ENCODE data around the gene ECT2L.

DNA sequence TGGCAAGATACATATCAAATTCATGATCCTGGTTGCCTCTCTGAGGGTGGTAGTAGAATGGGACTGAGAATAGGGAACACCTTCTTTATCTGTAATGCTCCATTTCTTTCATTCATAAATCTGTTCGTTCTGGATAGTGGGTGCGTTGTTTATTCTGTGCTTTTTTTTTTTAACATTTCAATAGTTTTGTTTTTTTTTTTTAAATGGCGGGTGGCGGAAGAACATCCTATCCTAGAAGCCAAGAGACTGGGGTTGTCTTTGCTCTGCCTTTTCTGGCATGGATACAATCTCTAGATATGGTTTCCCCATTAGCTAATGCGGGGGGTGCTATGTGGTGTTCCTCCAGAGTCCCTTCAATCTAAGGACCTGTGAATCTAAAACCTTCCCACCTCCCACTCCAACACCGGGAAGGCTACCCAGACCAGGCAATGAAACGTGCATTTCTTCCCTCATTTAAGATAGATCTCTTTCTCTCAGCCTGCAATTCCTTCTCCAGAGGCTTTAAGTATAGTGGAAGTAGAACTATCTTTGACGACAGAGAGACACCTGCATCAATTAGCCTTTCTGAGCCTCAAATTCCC is 23.2 kb upstream of the ECT2L start:
- TF ChIP-seq, protein P1, sequence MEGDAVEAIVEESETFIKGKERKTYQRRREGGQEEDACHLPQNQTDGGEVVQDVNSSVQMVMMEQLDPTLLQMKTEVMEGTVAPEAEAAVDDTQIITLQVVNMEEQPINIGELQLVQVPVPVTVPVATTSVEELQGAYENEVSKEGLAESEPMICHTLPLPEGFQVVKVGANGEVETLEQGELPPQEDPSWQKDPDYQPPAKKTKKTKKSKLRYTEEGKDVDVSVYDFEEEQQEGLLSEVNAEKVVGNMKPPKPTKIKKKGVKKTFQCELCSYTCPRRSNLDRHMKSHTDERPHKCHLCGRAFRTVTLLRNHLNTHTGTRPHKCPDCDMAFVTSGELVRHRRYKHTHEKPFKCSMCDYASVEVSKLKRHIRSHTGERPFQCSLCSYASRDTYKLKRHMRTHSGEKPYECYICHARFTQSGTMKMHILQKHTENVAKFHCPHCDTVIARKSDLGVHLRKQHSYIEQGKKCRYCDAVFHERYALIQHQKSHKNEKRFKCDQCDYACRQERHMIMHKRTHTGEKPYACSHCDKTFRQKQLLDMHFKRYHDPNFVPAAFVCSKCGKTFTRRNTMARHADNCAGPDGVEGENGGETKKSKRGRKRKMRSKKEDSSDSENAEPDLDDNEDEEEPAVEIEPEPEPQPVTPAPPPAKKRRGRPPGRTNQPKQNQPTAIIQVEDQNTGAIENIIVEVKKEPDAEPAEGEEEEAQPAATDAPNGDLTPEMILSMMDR (IDR thresholded peaks at IDR 0.05), result no peak
- TF ChIP-seq EP300 (IDR thresholded peaks at IDR 0.05), result no peak

Data from suprapubic skin (tissue), 3 donors.